NCI-H1417 (cell line): ENCODE results near the gene MEMO1.
"Not testable (repeated sequence)": the region's sequence is repeated elsewhere in the genome, so short reads cannot be mapped to it uniquely, and the experiment has no call there.

ENCODE experiments used
- DNase-seq, 3 experiments: peaks; one replicate each; lab custom pipeline; 2025; lab: John Stamatoyannopoulos, UW

MEMO1 gene

DNA sequence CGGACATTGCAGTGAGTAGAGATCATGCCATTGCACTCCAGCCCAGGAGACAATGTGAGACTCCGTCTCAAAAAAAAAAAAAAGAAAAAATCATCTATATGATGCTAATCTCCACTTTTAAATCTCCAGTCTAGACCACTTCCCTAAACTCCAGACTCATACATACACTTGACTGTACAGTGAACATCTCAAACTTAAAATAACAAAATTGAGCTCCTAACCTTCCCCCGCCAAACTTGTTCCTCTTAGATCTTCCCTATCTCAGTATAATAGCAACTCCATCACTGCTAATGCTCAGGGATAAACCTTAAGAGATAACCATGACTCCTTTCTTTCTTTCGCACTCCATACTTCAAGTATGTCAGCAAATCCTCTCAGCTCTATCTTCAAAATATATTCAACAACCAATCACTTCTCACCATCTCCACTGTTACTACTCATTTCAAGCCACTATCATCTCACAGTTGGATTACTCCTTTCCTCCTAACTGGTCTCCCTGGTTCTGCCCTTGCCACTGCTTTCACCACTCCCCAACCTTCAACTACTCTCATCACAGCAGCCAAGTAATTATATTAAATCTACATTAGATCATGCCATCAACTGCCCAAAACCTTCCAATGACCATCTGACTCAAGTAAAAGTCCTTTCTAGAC is 12.0 kb downstream of the MEMO1 start:
- DNase-seq, result no peak

DNA sequence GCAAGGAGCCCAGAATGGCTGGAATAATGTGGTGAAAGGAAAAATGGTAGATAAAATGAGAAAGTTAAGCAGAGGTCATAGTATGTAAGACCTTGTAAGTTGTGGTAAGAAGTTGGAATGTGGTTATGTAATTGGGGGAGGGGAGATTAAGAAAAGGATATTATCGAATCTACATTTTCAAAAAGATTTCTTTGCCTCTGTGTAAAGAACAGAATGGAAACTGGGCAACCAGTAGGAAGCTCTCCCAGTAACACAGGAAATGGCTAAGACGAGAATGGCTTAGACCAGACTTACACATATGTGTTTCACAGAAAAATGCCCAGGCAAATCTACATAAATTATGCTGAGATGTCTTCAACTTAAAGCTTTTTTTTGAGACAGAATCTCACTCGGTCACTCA is 13.2 kb downstream of the MEMO1 start:
- DNase-seq, result no peak

DNA sequence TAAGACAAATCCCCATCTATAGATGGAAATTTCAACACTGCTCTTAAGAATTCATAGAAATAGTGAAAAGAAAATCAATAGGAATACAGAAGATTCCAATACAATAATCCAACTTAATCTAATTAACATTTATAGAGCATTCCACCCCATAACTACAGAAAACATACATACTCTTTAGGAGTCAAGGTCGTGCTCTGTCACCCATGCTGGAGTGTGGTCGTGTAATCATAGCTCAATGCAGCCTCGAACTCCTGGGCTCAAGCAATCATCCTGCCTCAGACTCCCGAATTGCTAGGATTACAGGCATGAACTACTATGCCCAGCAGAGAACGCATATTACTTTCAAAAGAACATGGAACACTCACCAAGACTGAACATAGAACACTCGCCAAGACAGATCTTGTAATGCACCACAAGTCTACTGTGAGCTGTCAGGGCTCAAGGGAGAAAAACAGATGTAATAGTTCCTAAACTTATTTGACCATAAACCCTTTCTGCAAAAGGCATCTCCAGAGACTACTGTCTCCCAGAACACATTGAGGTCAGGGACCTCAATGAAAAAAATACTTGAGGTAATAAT is 14.1 kb downstream of the MEMO1 start:
- DNase-seq, result no peak

GRCh38 chr2:31992934-31993333 is 17.9 kb downstream of the MEMO1 start:
- DNase-seq, result no peak

DNA sequence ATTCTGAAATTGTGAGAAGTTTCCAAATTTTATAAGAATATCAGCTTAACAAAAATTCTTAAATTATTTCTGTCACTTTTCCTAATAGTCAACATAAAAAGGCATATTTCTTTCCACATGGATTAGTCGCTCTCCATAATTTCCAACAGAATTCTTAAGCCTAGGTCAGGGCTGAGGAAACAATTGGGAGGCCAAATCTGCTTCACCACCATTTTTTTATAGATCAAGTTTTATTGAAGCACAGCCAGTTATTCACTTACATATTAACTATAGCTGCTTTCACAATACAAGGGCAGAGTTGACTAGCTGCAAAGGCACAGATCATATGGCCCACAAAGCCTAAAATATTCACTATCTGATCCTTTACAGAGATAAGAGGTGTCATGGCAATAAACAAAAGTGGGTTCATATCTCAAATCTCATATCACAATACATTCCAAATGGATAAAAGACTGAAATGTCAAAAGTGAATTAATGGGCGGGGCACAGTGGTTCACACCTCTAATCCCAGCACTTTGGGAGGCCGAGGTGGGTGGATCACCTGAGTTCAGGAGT is 18.7 kb downstream of the MEMO1 start:
- no peak for DNase-seq

DNA sequence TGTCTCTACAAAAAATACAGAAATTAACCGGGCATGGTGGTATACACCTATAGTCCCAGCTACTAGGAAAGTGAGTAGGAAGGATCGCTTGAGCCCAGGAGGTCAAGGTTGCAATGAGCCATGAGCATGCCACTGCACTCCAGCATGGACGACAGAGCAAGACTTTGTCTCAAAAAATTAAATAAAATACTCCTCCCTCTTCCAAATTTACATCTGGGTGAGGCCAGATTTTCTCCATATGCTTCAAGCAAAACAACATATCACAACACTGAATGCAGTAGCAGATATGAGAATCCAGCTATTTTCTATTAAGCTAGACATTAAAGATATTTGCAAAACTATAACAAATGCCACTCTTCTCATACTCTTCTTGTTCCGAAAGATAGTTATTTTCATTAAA is 20.9 kb downstream of the MEMO1 start:
- no peak for DNase-seq

DNA sequence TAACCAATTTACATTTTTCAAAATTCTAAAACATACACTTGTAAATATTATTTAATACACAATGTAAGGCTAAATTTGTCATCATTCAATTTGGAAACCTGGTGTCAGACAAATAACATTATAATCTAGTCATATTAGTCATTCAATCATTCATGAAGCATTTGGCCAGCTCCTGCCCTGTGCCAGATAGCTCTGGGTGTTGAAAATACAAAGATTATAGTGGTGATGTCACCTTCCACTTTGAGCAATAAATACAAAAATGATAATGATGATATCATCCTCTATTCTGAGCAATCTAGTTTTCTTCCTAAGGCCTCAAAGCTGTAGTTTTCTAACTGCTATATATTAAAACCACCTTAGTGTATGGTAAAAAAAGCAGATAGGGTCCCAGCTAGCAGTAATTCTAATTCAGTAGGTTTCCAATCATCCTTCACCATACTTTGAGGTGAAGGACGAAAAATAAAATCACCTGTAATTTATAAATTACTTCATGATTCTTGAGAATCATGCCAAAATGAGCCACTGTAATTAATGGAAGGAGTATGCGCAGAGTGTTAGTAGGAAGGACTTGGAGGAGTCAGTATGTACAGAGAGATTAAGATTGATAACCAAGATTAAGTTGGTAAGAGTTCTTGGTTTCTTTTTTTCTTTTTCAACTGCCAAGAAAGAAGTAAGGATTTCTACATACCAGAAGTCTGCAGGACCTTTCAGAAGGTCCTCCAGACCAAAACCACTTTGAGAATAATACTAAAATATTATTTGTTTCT is 23.2 kb downstream of the MEMO1 start:
- no peak for DNase-seq

- no peak for DNase-seq
Measured at GRCh38 chr2:31986906-31987305, 23.9 kb downstream of the MEMO1 start.

GRCh38 chr2:31983762-31984467 is 26.9 kb downstream of the MEMO1 start:
- no peak for DNase-seq

GRCh38 chr2:31980674-31981356 is 30.0 kb downstream of the MEMO1 start:
- DNase-seq, result no peak

DNA sequence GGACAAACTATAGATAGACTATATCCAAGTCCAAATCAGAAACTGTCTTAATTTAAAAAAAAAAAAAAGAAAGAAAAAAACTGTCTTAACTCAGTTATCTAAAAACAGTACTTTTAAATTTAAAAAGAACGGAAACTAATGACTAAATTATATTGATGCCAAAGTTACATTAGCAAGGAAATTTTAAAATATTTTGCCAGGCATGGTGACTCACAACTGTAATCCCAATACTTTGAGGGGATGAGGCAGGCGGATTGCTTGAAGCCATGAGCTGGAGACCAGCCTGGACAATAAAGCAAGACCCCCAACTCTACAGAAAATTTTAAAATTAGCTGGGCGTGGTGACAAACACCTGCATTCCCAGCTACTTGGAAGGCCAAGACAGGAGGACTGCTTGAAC is 30.9 kb downstream of the MEMO1 start:
- no peak for DNase-seq

DNA sequence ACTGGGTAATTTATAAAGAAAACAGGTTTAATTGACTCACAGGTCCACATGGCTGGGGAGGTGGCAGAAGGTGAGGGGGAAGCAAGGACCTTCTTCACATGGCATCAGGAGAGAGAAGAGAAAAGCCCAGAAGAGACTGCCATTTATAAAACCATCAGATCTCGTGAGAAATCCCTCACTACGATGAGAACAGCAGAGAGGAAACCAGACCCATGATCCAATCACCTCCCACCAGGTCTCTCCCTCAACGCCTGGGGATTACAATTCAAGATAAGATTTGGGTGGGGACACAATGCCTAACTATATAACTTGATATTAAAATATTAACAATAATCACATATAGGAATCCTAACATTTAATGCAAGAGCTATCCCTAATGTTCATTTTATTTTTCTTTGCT is 31.8 kb downstream of the MEMO1 start:
- no peak for DNase-seq

GRCh38 chr2:31978436-31978835 is 32.4 kb downstream of the MEMO1 start:
- DNase-seq, result no peak

GRCh38 chr2:31973665-31974064 is 37.1 kb downstream of the MEMO1 start:
- no peak for DNase-seq

DNA sequence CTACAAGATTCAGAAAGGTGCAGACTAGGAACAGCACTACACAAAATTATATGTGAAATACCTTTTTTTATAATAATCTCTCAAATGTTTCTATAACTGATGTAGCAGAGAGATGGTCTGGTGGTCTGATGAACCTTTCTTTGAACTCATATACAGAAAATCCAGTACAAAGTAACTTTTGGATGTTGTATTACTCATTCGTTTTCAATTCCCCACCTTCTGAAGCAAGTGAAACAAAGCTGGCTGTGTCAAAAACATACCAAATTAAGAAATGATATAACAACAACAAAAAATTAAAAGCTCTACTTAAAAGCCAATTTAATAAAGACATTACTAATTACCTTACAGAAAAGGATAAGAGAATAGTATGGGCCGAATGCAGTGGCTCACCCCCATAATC is 38.7 kb downstream of the MEMO1 start:
- DNase-seq, result no peak

DNA sequence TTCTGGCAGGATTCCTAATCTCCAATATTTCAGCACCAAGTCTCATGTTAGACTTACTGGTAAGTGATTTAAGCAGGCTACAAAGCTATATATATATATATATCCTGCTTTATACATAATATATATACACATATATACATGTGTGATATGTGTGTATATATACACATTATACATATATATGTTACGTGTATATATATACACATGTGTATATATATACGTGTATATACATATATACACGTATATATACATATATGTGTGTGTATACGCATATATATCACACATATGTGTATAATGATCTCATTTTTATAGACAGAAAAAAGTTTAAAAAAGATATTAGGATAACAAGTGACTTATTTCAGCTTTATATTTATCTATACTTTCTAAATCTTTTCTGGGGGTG is 41.6 kb downstream of the MEMO1 start:
- no peak for DNase-seq

DNA sequence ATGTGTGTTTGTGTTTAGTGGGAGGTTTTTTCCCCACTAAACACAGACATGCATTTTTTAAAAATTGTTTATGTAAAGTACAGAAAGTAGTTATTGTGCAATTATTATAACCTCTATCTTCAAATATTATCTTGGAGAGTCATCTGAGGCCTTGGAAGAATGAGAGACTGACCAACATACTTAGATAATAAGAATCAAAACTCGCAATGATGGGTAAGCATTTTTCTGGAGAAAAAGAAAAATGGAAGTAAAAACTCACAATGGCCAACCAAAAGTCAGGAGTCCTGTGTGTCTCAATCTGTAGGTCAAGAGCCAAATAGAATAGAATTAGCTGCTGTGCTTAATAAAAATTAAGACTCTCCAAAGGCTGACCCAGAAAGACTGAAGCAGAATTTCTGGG is 43.0 kb downstream of the MEMO1 start:
- no peak for DNase-seq

GRCh38 chr2:31966402-31966801 is 44.4 kb downstream of the MEMO1 start:
- not testable (repeated sequence) for DNase-seq

DNA sequence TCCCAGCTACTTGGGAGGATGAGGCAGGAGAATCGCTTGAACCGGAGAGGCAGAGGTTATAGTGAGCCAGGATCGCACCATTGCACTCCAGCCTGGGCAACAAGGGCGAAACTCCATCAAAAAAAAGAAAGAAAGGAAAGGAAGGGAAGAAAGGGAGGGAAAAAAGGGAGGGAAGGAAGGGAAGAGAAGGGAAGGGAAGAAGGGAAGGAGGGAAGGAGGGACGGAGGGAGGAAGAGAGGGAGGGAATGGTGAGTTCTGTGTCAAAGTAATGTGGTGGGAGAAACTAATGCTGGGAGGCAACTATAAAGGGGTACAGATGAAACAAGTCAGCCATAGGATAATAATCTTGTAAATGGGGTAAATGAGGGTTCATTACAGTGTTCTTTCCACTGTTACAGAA is 45.7 kb downstream of the MEMO1 start:
- no peak for DNase-seq

DNA sequence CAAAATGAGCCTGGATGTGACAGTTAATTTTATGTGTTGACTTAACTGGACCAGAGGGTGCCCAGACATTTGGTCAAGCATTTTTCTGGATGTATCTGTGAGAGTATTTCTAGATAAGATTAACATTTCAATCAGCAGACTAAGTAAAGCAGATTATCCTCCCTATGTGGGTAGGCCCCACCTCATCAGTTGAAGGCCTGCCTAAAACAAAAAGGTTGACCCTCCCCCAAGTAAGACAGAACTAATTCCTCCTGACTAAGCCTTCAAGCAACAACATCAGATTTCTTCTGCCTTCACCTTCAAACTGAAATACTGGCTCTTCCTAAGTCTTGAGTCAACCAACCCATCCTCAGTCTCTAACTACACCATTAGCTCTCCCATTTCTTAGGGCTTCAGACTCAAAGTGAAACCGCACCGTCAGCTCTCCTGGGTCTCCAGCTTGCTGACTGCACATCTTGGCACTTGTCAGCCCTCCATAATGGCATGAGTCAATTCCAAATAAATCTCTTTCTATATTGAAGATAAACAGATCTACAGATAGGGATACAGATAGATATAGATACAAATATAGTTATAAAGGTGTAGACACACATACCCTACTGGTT is 47.9 kb downstream of the MEMO1 start:
- DNase-seq, result no peak

DNA sequence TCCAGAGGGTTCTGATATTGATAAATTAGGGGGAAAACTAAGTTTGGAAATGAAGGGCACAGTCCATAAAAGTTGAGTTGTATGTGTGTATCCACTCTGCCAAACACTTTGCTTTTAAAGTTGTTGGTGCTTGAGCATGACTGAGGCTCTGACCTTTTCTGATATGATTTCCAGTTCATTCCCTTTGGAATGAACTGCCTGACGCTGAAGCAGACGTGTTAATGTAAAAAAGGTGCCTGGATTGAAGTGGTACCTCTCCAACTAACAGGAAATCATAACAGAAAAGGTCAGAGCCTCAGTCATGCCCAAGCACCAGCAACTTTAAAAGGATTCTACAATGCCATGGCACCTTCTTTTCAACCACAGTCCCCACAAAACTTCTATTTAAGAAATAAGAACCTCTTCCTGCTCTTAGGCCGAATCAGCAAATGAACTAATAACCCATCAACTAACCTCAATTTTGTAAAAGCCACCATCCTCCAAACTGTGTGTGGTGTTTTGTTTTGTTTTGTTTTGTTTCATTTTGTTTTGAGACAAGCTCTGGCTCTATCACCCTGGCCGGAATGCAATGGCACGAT is 52.6 kb downstream of the MEMO1 start:
- DNase-seq, result no peak
